ENCODE results near the gene CTAGE1.

Gene CTAGE1

GRCh38 chr18:22436136-22436535 is 18.4 kb upstream of the CTAGE1 start:
- Histone ChIP-seq H3K4me2 (ENCODE audit: low read depth, low read length, poor library complexity, severe bottlenecking) (no peak overlapping the region), H3K4me3 (ENCODE audit: low read length, poor library complexity, severe bottlenecking) (no peak overlapping the region), H2AFZ (ENCODE audit: low read length) (no peak overlapping the region), H4K20me1 (ENCODE audit: insufficient read depth, low read length, poor library complexity, severe bottlenecking) (no peaks in the 10 kb centered on the region), H3K9me3 (ENCODE audit: insufficient read depth, low read depth, low read length) (no peaks in the 10 kb centered on the region), H3K79me2 (ENCODE audit: insufficient read depth, low read length) (no peaks in the 10 kb centered on the region), H3K9ac (ENCODE audit: low read depth, low read length, poor library complexity, severe bottlenecking) (no peak overlapping the region), H3K27me3 (ENCODE audit: insufficient read depth, low read length, poor library complexity, severe bottlenecking) (no peaks in the 10 kb centered on the region), H3K36me3 (ENCODE audit: insufficient read depth, low read length) (no peaks in the 10 kb centered on the region), H3F3A (ENCODE audit: low read depth) (no peaks in the 10 kb centered on the region), H3K9me2 (replicated peaks; ENCODE audit: low read depth, low read length) (no peaks in the 10 kb centered on the region), H3K4me1 (ENCODE audit: insufficient read depth, low read length, poor library complexity, severe bottlenecking) (no peaks in the 10 kb centered on the region)
- TF ChIP-seq CTCF (conservative IDR thresholded peaks at IDR 0.05; ENCODE audit: low read length) (no peak), EZH2phosphoT487 (IDR thresholded peaks at IDR 0.05; ENCODE audit: borderline replicate concordance) (no peak)

- Histone ChIP-seq H3K9ac (ENCODE audit: low read depth, low read length, poor library complexity, severe bottlenecking) (no peak overlapping the region), H3K4me1 (ENCODE audit: insufficient read depth, low read length, poor library complexity, severe bottlenecking) (no peaks in the 10 kb centered on the region), H3K4me3 (ENCODE audit: low read length, poor library complexity, severe bottlenecking) (no peak overlapping the region), H3K36me3 (ENCODE audit: insufficient read depth, low read length) (no peaks in the 10 kb centered on the region), H4K20me1 (ENCODE audit: insufficient read depth, low read length, poor library complexity, severe bottlenecking) (no peaks in the 10 kb centered on the region), H3K79me2 (ENCODE audit: insufficient read depth, low read length) (no peaks in the 10 kb centered on the region), H3F3A (ENCODE audit: low read depth) (no peaks in the 10 kb centered on the region), H3K4me2 (ENCODE audit: low read depth, low read length, poor library complexity, severe bottlenecking) (no peak overlapping the region), H2AFZ (ENCODE audit: low read length) (no peak overlapping the region), H3K27me3 (ENCODE audit: insufficient read depth, low read length, poor library complexity, severe bottlenecking) (no peaks in the 10 kb centered on the region), H3K9me2 (replicated peaks; ENCODE audit: low read depth, low read length) (no peaks in the 10 kb centered on the region), H3K9me3 (ENCODE audit: insufficient read depth, low read depth, low read length) (no peaks in the 10 kb centered on the region)
- TF ChIP-seq EZH2phosphoT487 (IDR thresholded peaks at IDR 0.05; ENCODE audit: borderline replicate concordance) (no peak), CTCF (conservative IDR thresholded peaks at IDR 0.05; ENCODE audit: low read length) (no peak)
Measured at GRCh38 chr18:22434973-22435608, 17.4 kb upstream of the CTAGE1 start.

- TF ChIP-seq EZH2phosphoT487 (IDR thresholded peaks at IDR 0.05; ENCODE audit: borderline replicate concordance) = no peak
- no peak for TF ChIP-seq CTCF (conservative IDR thresholded peaks at IDR 0.05; ENCODE audit: low read length)
- no peak overlapping the region for H2AFZ ChIP-seq (ENCODE audit: low read length)
- H3K4me3 ChIP-seq (ENCODE audit: low read length, poor library complexity, severe bottlenecking) = no peak overlapping the region
- no peaks in the 10 kb centered on the region for H3K36me3 ChIP-seq (ENCODE audit: insufficient read depth, low read length)
- no peaks in the 10 kb centered on the region for H3K4me1 ChIP-seq (ENCODE audit: insufficient read depth, low read length, poor library complexity, severe bottlenecking)
- H3K9ac ChIP-seq (ENCODE audit: low read depth, low read length, poor library complexity, severe bottlenecking) = no peak overlapping the region
- H3K9me2 ChIP-seq (replicated peaks; ENCODE audit: low read depth, low read length) = no peaks in the 10 kb centered on the region
- H4K20me1 ChIP-seq (ENCODE audit: insufficient read depth, low read length, poor library complexity, severe bottlenecking) = no peaks in the 10 kb centered on the region
- no peaks in the 10 kb centered on the region for H3F3A ChIP-seq (ENCODE audit: low read depth)
- H3K79me2 ChIP-seq (ENCODE audit: insufficient read depth, low read length) = no peaks in the 10 kb centered on the region
- no peak overlapping the region for H3K4me2 ChIP-seq (ENCODE audit: low read depth, low read length, poor library complexity, severe bottlenecking)
- no peaks in the 10 kb centered on the region for H3K27me3 ChIP-seq (ENCODE audit: insufficient read depth, low read length, poor library complexity, severe bottlenecking)
- H3K9me3 ChIP-seq (ENCODE audit: insufficient read depth, low read depth, low read length) = no peaks in the 10 kb centered on the region
Measured at GRCh38 chr18:22433956-22434355, 16.2 kb upstream of the CTAGE1 start.
